Bronchial epithelial cell (primary cell): ENCODE results near the gene HOXD1. TPM values are rescaled to one million over a fixed set of nuclear protein-coding genes. Genes with fewer than 3 reads are reported as not detected.

Experiments
- DNase-seq: peaks from one replicate; pipeline ENCODE4 v3.0.0-alpha.2; 2010; ENCODE audit warnings: low read depth
- FAIRE-seq: peaks from 2 replicates; lab custom pipeline; 2011; peaks lifted over from hg19 to GRCh38; lab: Jason Lieb, UNC
- H3K27me3 ChIP-seq: 2 replicates; pipeline ENCODE4 v1.5.1; 2011; ENCODE audit warnings: low read length; ENCODE audit not compliant: control insufficient read depth, insufficient read depth
- H3K36me3 ChIP-seq: 2 replicates; pipeline ENCODE4 v1.5.1; 2011; ENCODE audit warnings: low read length; ENCODE audit not compliant: control insufficient read depth, insufficient read depth
- H3K4me3 ChIP-seq: 2 replicates; pipeline ENCODE4 v1.5.1; 2011; ENCODE audit warnings: mild to moderate bottlenecking, low read depth, low read length, control low read depth
- CTCF ChIP-seq: IDR thresholded peaks from 2 replicates; pipeline ENCODE4 v1.5.1; 2011; ENCODE audit warnings: mild to moderate bottlenecking, moderate library complexity, low read length, control low read depth, inconsistent platforms; ENCODE audit not compliant: insufficient read depth, severe bottlenecking
- total RNA-seq: library from RNA; depleted of rRNA; stranded (reverse); fragments of >200 nt; gene quantifications from 2 replicates; pipeline ENCODE4 v1.2.1, GENCODE V29; 2014

HOXD1 gene
- total RNA-seq, 1 donor from 2014 or later: not detected

GRCh38 chr2:176160986-176161824 is 27.3 kb upstream of the HOXD1 start:
- TF ChIP-seq CTCF: no peak
- H3K4me3 ChIP-seq: no peak overlapping the region
- FAIRE-seq (no peak), DNase-seq (no peak)
- H3K36me3 ChIP-seq: no peaks in the 10 kb centered on the region
- H3K27me3 ChIP-seq: peaks cover 92% of the 10 kb centered on the region

- no peak overlapping the region for H3K4me3 ChIP-seq
- TF ChIP-seq CTCF: no peak
- peaks cover 86% of the 10 kb centered on the region for H3K27me3 ChIP-seq
- H3K36me3 ChIP-seq: no peaks in the 10 kb centered on the region
- FAIRE-seq (no peak), DNase-seq (no peak)
Observed at GRCh38 chr2:176161825-176162626, 26.4 kb upstream of the HOXD1 start.

- TF ChIP-seq CTCF: no peak
- Histone ChIP-seq H3K4me3 (no peak overlapping the region), H3K27me3 (peaks cover 78% of the 10 kb centered on the region), H3K36me3 (no peaks in the 10 kb centered on the region)
- FAIRE-seq: no peak
- DNase-seq: no peak
Observed at GRCh38 chr2:176162911-176163671, 25.4 kb upstream of the HOXD1 start.

- TF ChIP-seq CTCF: no peak
- H3K36me3 ChIP-seq: no peaks in the 10 kb centered on the region
- peaks cover 73% of the 10 kb centered on the region for H3K27me3 ChIP-seq
- DNase-seq (no peak), FAIRE-seq (no peak)
- H3K4me3 ChIP-seq: no peak overlapping the region
Observed at GRCh38 chr2:176163672-176164056, 24.8 kb upstream of the HOXD1 start.

- Histone ChIP-seq H3K4me3 (no peak overlapping the region), H3K27me3 (peaks cover 73% of the 10 kb centered on the region), H3K36me3 (no peaks in the 10 kb centered on the region)
- FAIRE-seq (no peak), DNase-seq (no peak)
- no peak for TF ChIP-seq CTCF
Observed at GRCh38 chr2:176164201-176164600, 24.3 kb upstream of the HOXD1 start.
